Choroid plexus epithelial cell (primary cell): ENCODE data around the gene FGR.

Experiments used
- DNase-seq: peaks from one replicate; pipeline ENCODE4 v3.0.0-alpha.2; 2010; ENCODE audit warnings: low read depth
- H3K4me3 ChIP-seq: 2 replicates; pipeline ENCODE4 v1.5.1; 2011; ENCODE audit warnings: low read depth, mild to moderate bottlenecking, control low read depth, low read length, moderate library complexity
- CTCF ChIP-seq: conservative IDR thresholded peaks from 2 replicates; pipeline ENCODE4 v1.5.1; 2011; ENCODE audit warnings: low read depth, mild to moderate bottlenecking, control low read depth, inconsistent platforms, low read length, moderate library complexity

The FGR gene

GRCh38 chr1:27567146-27567526, 67.8 kb downstream of the FGR start:
- no peak for TF ChIP-seq CTCF
- H3K4me3 ChIP-seq, result no peak overlapping the region
- DNase-seq, result no peak

GRCh38 chr1:27566462-27567145, 68.4 kb downstream of the FGR start:
- no peak overlapping the region for H3K4me3 ChIP-seq
- DNase-seq, result no peak
- TF ChIP-seq CTCF, result no peak

- DNase-seq, result no peak
- no peak for TF ChIP-seq CTCF
- no peak overlapping the region for H3K4me3 ChIP-seq
Measured at GRCh38 chr1:27564710-27565649, 70.0 kb downstream of the FGR start.

- no peak overlapping the region for H3K4me3 ChIP-seq
- peak; percentile 40 for DNase-seq
- TF ChIP-seq CTCF, result no peak
Measured at GRCh38 chr1:27563591-27564471, 71.2 kb downstream of the FGR start.

- DNase-seq, result no peak
- TF ChIP-seq CTCF, result no peak
- no peak overlapping the region for H3K4me3 ChIP-seq
Measured at GRCh38 chr1:27563341-27563590, 71.7 kb downstream of the FGR start.

- no peak for TF ChIP-seq CTCF
Measured at GRCh38 chr1:27562534-27563340, 72.2 kb downstream of the FGR start.

More at GRCh38 chr1:27562534-27563340, 72.2 kb downstream of the FGR start:
- no peak for DNase-seq
- H3K4me3 ChIP-seq, result no peak overlapping the region
